NOMO-1 treated with dmso at 0.1 percent for 144 hours (cell line): Measurements from ENCODE around the gene CHDH.

Source experiments
- DNase-seq: peaks from one replicate; lab custom pipeline; 2025; ENCODE audit not compliant: unreplicated experiment; lab: John Stamatoyannopoulos, UW

The CHDH gene

GRCh38 chr3:53850895-53851294 lies 4.7 kb upstream of the CHDH start:
- no peak for DNase-seq

DNA sequence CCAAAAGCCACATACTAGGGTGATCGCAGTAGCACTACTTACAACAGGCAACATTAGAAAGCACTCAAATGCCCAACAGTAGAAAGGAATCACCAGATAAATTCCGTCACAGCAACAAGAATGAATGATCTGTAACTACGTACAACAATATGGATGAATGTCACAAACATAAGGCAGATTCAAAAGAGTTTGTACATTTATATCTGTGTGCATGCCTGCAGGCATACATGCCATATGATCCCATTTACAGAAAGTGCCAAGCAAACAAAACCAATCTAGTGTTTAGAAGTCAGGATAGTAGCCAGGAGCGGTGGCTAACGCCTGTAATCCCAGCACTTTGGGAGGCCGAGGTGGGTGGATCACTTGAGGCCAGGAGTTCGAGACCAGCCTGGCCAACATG lies 3.7 kb upstream of the CHDH start:
- DNase-seq = no peak

DNA sequence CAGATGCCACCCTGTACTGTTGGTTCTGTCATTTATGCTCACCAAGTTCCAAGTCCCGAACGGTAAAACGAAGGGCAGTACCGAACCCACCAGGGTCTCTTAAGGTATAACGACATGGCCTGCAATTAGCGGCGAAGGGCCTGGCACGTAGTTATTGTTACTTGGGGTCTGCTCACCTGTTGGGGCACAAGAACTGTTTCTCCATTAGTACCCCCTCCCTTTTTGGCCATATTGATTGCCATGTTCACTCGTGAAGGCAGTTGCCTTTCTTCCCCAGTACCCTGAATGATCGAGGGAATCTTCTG lies 584 bp upstream of the CHDH start:
- no peak for DNase-seq

DNA sequence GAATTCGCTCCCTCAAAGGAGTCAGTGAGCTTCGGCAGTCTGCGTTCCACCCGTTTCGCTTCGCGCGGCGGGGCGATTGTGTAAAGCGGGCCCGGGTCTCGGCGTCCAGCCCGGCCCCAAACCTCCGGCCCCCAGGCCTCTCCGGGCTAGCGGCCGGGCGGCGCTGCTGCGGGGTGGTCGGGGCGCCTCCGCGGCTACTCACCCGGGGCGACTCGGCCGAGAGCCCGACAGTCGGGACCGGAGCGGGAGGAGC lies 412 bp downstream of the CHDH start:
- no peak for DNase-seq

DNA sequence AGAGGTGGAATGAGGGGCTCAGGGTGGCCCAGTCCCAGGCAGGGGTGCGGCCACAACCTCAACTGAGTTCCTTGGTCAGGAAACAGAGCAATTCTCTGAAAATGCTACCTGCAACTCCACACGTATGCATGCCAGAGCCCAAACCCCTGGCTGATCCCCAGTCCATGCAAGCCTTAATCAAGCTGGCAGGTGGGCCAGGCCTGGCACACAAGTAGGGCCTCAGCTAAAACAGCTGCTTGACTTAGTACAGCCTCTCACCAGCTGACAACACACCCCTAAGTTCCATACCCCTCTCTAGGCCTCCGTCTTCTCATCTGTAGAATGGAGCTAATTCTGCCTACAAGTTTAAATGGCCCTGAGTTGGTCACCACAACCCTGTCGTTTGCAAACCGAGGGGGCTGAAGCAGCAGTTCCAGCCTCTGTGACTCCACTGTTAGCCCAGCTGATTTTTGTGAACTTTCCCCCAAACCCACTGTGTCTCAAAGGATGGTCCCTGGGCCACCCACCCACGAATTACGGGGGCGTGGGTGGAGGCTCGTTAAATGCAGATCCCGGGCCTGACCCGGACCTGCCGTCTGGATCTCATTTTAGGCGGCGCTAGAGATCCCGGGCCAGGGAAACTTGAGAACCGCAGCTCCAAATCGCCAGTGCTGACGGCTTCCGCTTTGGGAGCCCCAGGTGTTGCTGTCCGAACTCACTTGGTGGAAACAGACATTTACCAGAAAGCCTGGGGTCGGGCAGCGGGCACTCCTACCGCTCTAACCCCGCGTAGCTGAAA lies 927 bp downstream of the CHDH start:
- DNase-seq = no peak

DNA sequence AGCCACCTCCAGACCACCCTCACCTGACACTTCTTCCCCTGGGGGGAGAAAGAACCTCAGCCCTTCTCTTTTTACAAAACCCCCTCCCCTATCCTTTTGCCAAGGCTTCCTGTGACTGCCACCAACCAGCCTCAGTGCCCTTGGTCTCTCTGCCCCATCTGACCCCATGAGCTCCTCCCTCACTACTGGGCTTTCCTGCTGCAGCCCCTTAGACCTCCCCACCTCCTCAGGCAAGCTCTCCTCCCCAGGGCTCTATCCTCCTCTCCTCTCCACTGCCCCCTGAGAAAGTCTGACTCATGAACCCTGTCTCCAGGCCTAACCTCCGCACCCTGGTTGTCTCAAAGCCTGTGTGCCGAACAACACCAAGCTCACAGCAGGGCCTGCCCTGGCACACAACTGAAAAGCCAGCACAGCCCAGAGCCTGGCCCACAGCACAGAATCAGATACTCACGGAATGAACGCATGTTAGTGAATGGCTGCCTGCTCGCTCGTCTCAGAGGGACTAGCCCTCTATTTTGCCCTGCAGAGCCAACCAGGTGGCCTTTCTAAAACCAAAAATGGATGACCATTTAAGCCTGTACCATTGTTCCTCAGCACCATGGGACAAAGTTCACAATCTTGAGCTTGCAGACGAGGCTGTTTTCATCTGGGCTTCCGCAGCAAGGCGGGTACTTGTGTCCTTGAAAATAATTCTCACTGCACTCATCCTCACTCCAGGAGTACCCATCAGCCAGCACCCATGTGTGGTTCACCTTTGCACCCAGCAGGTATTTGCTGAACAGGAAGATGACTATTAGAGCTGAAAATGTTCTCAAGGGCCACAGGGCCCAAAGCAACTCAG lies 1.7 kb downstream of the CHDH start:
- no peak for DNase-seq

DNA sequence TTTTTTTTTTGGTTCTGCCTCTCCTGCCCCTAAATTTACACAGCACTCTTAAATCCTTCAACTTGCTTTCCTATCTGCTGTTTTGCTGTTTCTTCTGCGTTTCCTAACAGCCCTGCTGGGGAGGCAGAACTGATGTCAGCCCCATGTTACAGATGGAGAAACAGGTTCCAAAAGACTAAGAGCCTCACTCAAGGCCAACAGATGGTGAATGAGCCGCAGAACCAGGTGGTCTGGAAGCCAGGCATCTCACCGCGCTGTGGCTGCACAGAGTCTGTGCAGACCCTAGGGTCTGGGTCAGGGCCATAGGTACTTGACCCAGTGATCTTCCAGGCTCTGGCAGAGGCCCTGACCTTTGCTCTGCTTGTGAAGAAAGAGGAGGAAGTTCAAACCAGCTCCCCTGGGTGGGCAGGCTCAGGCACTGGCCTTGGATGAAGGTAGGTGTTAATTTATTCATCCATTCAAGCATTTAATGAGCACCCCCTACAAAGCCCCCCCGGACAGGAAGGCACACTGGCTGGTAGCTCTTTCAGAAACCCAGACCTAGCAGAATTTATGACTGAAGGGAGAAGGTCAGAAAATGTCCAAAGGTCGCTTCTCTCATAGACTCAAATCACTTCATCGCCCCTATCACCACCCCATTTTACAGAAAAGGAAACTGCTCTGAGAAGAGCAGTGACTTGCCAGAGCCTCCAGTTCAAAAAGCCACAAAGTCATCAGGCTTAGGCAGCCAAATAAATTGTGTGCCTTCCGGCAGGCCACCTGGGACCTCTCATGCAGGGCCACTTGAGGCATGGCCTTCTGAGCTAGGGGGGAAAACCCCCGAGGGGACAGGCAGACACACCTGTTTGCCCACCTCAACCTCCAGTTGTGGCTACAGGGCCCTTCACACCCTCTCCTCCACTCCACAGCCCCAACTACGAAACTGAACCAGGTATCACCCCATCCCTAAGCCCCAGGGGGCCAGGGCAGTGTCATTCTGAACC lies 2.7 kb downstream of the CHDH start:
- no peak for DNase-seq

- DNase-seq = no peak
Measured at GRCh38 chr3:53842436-53843194, 3.6 kb downstream of the CHDH start.

- no peak for DNase-seq
Measured at GRCh38 chr3:53841296-53841695, 4.9 kb downstream of the CHDH start.

DNA sequence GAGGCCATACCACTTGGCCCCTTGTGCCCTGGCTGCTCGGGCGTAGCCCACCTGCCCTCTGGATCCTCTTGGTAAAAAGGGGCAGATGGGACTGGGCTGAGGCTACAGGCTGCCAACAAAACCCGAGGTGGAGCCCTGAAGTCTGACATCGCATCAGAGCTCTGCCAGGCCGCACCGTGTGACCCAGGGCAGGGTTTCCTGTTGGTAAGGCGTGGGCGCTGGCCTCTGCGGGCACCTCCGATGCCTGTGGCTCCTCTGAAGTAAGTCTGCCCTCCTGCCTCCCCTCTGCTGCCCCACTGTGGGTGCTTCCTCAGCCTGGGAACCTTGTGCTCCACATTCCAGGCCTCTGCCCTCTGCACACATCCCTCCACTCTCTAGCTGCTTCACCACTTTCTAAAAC lies 8.9 kb downstream of the CHDH start:
- DNase-seq = no peak

DNA sequence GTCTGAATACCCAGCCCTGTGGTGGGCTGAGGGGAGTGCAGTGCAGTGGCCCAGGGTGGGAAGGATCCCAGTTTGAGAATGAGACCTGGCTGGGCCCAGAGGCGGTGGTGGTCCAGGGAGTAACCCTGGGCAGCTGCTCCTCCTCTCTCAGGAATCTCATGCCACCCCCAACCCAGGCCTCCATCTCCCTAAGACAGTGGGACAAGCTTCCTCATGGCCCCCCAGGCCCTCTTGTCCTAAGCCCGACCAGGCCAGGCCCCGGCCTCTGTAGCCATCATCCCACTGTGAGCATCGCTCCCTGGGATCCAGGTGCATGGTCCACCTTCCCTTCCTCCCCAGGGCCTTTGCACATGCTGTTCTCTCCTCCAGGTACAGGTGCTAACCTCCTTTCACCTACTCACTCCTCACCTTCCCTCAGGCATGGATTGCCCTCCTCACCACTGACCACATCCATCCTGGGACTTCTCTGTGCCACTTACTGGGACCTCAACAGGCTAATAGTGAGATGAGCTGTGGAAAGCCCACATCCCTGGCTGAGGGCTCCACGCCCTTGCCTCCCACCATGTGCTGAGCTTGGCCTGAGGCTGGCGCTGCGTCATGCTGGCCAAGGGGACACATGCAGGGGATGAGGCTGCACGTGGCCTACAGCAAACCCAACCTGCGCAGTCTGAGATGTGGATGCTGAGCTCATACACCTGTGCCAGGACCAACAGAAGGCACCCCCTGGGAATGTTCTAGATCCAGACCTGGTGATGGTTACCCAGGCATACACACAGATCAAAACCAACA lies 9.9 kb downstream of the CHDH start:
- DNase-seq = no peak

DNA sequence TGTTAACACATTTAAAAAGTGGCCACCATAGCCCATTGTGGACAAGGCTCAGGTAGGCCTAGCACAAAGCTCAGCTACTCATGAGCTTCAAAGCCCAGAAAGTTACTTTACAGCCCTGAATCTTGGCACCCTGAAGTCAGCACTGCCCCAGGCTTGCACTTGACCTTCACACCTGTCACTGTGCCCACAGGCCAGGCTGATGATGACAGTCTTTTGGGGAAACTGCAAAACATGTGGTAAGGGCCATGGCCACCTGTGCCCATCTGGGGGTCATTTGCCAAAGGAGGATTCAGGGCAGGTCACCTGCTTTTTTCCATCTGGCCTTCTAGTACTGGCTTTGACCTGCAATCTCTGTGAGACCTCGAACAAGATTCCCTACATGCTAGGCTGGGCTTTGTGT lies 11.0 kb downstream of the CHDH start:
- DNase-seq = no peak

DNA sequence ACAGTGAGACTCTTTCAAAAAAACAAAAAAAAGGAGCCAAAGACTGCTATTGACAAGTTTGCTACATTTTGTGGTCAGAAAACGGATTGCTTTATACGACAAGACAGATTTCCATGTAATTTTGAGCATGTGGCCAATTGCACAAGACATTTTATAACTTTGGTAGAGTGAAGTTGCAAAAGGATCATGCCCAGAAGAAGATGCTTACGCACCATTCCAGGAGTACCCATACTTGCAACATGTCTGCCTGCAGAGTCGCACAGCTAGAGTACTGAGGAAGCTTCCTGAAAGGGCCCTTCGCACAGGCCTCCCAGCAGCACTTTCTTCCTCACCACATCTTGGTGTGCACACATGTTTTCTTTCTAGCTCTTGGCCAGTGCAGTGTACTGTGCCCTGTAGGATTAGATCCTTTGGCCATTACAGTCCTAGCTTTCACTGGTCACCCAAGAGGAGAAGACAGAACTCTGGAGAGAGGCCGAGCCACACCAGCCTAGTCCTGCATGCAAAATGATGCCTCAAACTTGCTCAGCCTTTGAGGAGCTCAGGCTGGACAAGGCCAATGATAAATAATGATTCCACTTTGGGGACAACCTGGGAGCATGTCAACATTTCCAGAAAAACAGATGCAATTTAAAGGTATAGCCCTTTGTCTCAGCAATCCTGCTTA lies 11.7 kb downstream of the CHDH start:
- peak; percentile 52 for DNase-seq

DNA sequence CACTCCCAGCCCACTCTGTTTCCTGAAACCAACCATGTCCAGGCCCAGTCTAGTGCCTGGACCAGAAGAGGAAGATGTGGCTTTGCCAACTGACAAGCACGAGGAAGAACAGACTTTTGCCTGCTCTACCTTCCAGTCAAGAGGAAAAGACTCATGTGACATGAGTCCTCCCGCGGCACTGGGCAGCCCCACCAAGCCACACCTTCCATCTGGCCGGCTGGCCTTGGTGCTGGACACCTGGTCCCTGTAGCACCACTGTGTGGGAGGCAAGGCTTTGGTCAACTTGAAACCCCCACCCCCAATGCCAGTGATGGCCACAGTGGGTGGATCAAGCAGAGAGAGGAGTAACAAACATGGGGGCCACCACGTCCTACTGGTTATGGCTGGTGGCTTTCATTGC lies 12.5 kb downstream of the CHDH start:
- DNase-seq = no peak

DNA sequence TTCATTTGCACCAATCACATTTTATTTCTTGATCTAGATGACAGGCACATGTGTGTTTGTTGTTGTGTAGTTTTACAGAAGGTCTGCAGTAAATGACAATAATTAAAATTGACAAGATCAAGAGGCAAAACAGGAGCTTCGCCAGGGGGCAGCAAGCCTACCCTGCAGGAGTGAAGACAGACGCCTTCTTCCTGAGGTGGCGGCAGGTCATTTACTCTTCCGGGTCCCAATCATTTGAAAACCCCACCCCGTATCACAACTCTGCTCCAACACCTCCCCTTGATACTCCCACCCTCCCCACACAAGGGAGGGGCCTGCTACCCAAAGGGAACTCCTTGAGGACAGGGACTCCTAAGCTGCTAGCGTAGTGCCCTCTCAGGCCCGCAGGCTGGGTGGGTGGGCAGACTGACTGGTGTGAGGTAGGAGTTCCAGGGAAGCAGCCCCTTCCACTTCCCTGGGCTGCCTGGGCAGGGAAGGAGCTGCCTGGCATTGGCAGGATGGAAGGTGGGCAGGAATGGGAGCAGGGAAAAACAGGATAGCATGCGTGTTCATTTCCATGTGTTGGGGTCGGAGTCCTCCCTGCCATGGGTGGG lies 13.1 kb downstream of the CHDH start:
- no peak for DNase-seq

GRCh38 chr3:53830944-53831343 lies 15.3 kb downstream of the CHDH start:
- no peak for DNase-seq

DNA sequence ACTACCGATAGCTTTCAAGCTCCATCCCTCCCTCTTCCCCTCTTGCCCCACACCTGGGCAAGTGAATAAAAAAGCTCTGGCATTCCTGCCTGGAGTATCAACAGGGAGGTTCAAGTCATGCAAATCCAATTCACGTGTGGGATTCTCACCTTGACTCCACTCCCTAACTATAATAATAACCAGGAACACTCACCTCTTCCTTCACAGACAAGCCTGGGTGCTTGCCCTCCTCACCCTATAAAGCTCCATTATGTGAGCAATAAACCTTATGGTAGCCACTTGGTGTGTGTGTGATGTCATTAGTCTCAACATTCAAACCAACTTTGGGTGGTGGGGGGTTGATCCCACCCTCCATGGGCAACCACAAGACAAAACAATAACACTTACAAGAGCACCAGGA lies 16.6 kb downstream of the CHDH start:
- DNase-seq = no peak

DNA sequence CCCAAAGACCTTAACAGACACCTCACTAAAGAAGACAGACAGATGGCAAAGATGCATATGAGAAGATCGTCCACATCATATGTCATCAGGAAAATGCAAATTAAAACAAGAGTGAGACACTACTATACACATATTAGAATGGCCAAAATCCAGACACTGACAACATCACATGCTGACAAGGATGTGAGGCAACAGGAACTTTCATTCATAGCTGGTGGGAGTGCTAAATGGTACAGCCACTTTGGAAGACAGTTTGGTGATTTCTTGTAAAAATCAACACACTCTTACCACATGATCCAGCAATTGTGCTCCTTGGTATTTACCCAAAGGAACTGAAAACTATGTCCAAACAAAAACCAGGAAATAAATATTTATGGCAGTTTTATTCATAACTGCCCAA lies 17.6 kb downstream of the CHDH start:
- no peak for DNase-seq

GRCh38 chr3:53826048-53826447 lies 20.2 kb downstream of the CHDH start:
- DNase-seq = no peak
